Caco-2 (cell line): ENCODE measurements around the gene EBF4. TPM values are rescaled to one million over a fixed set of nuclear protein-coding genes. Genes with fewer than 3 reads are reported as not detected.

Experiments
- BruUV-seq: library from RNA; stranded (reverse); fragments of 400-500 nt; replicated peaks from 2 replicates; lab custom pipeline; 2021; lab: Mats Ljungman, UMichigan
- CTCF ChIA-PET: fragments of 300-600 bp; sonication (Branson Sonifier 250); formaldehyde crosslinking; loops from one replicate; lab custom pipeline; 2022; ENCODE audit warnings: antibody characterized with exemption; lab: Charles Lee
- POLR2A ChIA-PET: fragments of 300-600 bp; sonication (Branson Sonifier 250); formaldehyde crosslinking; loops from one replicate; lab custom pipeline; 2022; ENCODE audit warnings: antibody characterized with exemption; lab: Charles Lee
- DNase-seq, 2 experiments: peaks; one replicate each; pipeline versions ENCODE4 v3.0.0 to v3.0.0-alpha.2; 2020 to 2022
- H3K27me3 ChIP-seq: replicated peaks from 2 replicates; pipeline ENCODE4 v1.6.0; 2011; ENCODE audit warnings: low read length; ENCODE audit not compliant: control insufficient read depth, insufficient read depth
- H3K36me3 ChIP-seq: 2 replicates; pipeline ENCODE4 v1.5.1; 2011; ENCODE audit warnings: low read length; ENCODE audit not compliant: control insufficient read depth, insufficient read depth
- H3K4me1 ChIP-seq: fragments of 250-450 bp; sonication (Bioruptor Pico); 2 replicates; pipeline ENCODE4 v1.5.1; 2020; ENCODE audit warnings: mild to moderate bottlenecking
- H3K4me3 ChIP-seq: 2 replicates; pipeline ENCODE4 v1.5.1; 2011; ENCODE audit warnings: low read depth, mild to moderate bottlenecking, control low read depth, low read length
- H3K9me3 ChIP-seq: fragments of 250-450 bp; sonication (Bioruptor Pico); 2 replicates; pipeline ENCODE4 v1.5.1; 2020; ENCODE audit warnings: mild to moderate bottlenecking, moderate library complexity
- H3K27ac Mint-ChIP-seq: one replicate; pipeline ENCODE4 v1.8.0; 2022; ENCODE audit warnings: mixed read lengths; ENCODE audit not compliant: unreplicated experiment
- H3K27me3 Mint-ChIP-seq: one replicate; pipeline ENCODE4 v1.8.0; 2022; ENCODE audit warnings: mixed read lengths; ENCODE audit not compliant: insufficient read depth, unreplicated experiment
- H3K36me3 Mint-ChIP-seq: one replicate; pipeline ENCODE4 v1.8.0; 2022; ENCODE audit warnings: mild to moderate bottlenecking, mixed read lengths; ENCODE audit not compliant: insufficient read depth, unreplicated experiment
- H3K4me1 Mint-ChIP-seq: one replicate; pipeline ENCODE4 v1.8.0; 2022; ENCODE audit warnings: low read depth, mixed read lengths; ENCODE audit not compliant: unreplicated experiment
- H3K4me3 Mint-ChIP-seq: one replicate; pipeline ENCODE4 v1.8.0; 2022; ENCODE audit warnings: mild to moderate bottlenecking, moderate library complexity, mixed read lengths; ENCODE audit not compliant: unreplicated experiment
- H3K9me3 Mint-ChIP-seq: one replicate; pipeline ENCODE4 v1.8.0; 2022; ENCODE audit warnings: mixed read lengths; ENCODE audit not compliant: unreplicated experiment
- intact Hi-C: fragments of 100-400 bp; cut with micrococcal nuclease; formaldehyde crosslinking; loops from one replicate; pipeline ENCODE4 v1.10.0; 2022; ENCODE audit not compliant: unreplicated experiment
- total RNA-seq: library from RNA; stranded (reverse); gene quantifications from 2 replicates; pipeline ENCODE4 v1.2.3, GENCODE V29; 2022
- TF ChIP-seq, protein P1 (sequence below), 2 experiments: fragments of 200-600 bp in 1 of 2; IDR thresholded peaks; 1 replicate in 1 of 2; 2 replicates in 1 of 2; pipeline versions ENCODE4 v1.5.1 to v1.8.0; 2011 to 2022; ENCODE audit warnings: antibody characterized with exemption in 1 of 2, control low read depth in 1 of 2, inconsistent platforms in 1 of 2, low read depth in 1 of 2, low read length in 1 of 2, mild to moderate bottlenecking in 1 of 2, moderate library complexity in 1 of 2; ENCODE audit not compliant: insufficient read depth in 1 of 2, severe bottlenecking in 1 of 2, unreplicated experiment in 1 of 2

Gene EBF4
- total RNA-seq, 1 experiment from 2014 or later, result 7.5 TPM

DNA sequence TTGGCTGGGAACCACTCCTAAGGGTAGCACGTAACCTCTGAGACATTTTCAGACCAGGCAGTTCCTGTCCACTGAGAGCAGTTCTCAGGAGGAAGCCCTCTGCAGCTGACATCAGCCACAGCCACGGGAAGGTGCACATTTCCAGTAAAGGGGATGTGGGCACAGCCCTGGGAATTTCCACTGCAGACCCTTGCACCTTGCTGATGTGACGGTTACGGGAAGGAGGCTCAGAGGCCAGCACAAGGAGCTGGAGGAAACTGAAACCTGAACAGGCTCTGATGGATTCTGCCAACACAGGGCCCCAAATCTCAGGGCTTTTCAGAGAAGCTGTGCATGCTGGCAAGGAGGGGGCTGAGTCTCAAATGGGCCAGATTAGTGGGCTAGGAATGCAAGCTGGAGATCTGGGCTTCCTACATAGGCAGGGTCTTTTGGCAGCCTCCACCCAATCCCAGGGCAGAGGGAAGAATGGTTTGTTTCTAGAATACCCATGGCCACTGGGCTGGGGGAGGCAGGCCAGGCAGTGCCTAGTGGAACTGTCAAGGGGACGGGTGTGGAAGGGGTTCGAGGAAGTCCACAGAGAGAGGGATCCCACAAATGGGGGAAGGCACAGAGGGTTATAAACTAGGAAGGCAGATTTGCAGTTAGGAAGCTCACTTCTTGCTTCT is 14.2 kb downstream of the EBF4 start:
- no peak for DNase-seq
- no peaks in the 10 kb centered on the region for H3K4me1 ChIP-seq
- no peaks in the 10 kb centered on the region for H3K27me3 ChIP-seq
- Mint-ChIP-seq H3K27me3 (no peaks in the 10 kb centered on the region), H3K36me3 (peaks cover 7% of the 10 kb centered on the region), H3K4me3 (no peak overlapping the region), H3K27ac (no peak overlapping the region), H3K4me1 (no peaks in the 10 kb centered on the region), H3K9me3 (no peaks in the 10 kb centered on the region)
- intact Hi-C loops, result no loop called here
- no peaks in the 10 kb centered on the region for H3K9me3 ChIP-seq
- no peaks in the 10 kb centered on the region for H3K36me3 ChIP-seq
- CTCF ChIA-PET, result interaction anchor here (0.6 kb wide), 1 partner anchor 39 kb away, joined by 3 read pairs; no protein-coding TSS in a partner anchor
- no TSS peak for BruUV-seq
- no peak overlapping the region for H3K4me3 ChIP-seq
- TF ChIP-seq, protein P1, sequence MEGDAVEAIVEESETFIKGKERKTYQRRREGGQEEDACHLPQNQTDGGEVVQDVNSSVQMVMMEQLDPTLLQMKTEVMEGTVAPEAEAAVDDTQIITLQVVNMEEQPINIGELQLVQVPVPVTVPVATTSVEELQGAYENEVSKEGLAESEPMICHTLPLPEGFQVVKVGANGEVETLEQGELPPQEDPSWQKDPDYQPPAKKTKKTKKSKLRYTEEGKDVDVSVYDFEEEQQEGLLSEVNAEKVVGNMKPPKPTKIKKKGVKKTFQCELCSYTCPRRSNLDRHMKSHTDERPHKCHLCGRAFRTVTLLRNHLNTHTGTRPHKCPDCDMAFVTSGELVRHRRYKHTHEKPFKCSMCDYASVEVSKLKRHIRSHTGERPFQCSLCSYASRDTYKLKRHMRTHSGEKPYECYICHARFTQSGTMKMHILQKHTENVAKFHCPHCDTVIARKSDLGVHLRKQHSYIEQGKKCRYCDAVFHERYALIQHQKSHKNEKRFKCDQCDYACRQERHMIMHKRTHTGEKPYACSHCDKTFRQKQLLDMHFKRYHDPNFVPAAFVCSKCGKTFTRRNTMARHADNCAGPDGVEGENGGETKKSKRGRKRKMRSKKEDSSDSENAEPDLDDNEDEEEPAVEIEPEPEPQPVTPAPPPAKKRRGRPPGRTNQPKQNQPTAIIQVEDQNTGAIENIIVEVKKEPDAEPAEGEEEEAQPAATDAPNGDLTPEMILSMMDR (IDR thresholded peaks at IDR 0.05; ENCODE audit: insufficient read depth in 1 of 2, low read depth in 1 of 2, low read length in 1 of 2, severe bottlenecking in 1 of 2, unreplicated experiment in 1 of 2), result no peak
- POLR2A ChIA-PET, result no interaction called here

DNA sequence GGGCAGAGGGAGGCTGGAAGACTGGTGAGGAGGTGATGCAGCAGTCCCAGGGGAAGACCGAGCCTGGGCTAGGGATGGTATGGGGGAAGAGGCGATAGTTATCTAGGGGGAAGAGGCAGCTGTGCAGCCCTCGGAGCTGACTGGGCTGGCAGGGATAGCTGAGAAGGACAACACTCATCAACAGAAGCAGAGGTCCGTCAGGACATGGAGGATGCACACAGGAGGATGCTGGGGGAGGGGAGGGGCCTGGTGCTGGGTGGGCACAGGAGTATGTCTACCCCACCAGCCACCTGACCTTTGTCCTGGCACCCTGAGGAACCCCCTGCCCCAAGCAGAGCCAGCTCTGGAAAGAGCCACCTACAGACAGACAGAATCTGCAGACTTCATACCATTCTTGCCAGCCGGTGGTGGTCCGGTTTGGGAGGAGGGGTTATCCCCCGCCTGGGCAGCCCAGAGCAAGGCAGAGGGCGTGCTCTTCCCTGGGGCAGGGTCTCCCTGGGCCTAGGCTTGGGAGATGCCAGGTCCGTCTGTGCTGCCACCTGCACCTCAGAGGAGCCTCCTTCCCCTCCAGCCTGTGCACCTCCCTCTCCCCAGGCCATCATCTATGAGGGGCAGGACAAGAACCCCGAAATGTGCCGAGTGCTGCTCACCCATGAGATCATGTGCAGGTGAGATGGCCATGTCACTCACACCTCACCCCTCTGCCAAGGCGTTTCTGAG is 14.9 kb downstream of the EBF4 start:
- intact Hi-C loops, result no loop called here
- H3K9me3 ChIP-seq, result no peaks in the 10 kb centered on the region
- no peaks in the 10 kb centered on the region for H3K9me3 Mint-ChIP-seq
- no peak overlapping the region for H3K4me3 ChIP-seq
- H3K27me3 Mint-ChIP-seq, result no peaks in the 10 kb centered on the region
- ChIA-PET CTCF (interaction anchor here (0.6 kb wide), 1 partner anchor 40 kb away, joined by 3 read pairs; no protein-coding TSS in a partner anchor), POLR2A (no interaction called here)
- no peaks in the 10 kb centered on the region for H3K36me3 ChIP-seq
- no peak overlapping the region for H3K27ac Mint-ChIP-seq
- no peaks in the 10 kb centered on the region for H3K4me1 ChIP-seq
- H3K27me3 ChIP-seq, result no peaks in the 10 kb centered on the region
- no peak for DNase-seq
- BruUV-seq, result no TSS peak
- H3K4me3 Mint-ChIP-seq, result no peak overlapping the region
- TF ChIP-seq, protein P1 (IDR thresholded peaks at IDR 0.05; ENCODE audit: insufficient read depth in 1 of 2, low read depth in 1 of 2, low read length in 1 of 2, severe bottlenecking in 1 of 2, unreplicated experiment in 1 of 2), result no peak
- H3K36me3 Mint-ChIP-seq, result peaks cover 7% of the 10 kb centered on the region
- no peaks in the 10 kb centered on the region for H3K4me1 Mint-ChIP-seq

DNA sequence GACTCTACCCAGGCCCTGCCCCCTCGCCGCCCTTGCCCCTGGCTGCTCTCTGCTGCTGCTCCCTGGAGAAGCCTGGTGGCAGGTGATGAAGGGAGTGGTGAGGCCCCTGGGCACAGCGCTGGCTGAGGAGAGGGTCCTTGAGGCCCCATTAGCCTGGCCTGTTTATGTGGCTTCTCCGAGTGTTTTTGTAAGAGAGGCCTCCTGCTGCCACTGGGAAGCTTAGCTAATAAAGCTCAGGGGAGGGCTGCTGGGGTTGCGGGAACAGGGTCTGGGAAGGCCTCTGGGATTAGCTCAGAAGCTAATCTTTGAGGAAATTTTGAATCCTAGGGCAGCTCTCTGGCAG is 15.5 kb downstream of the EBF4 start:
- no peaks in the 10 kb centered on the region for H3K4me1 ChIP-seq
- H3K27ac Mint-ChIP-seq, result no peak overlapping the region
- no peak overlapping the region for H3K4me3 Mint-ChIP-seq
- peaks cover 7% of the 10 kb centered on the region for H3K36me3 Mint-ChIP-seq
- H3K36me3 ChIP-seq, result no peaks in the 10 kb centered on the region
- H3K9me3 ChIP-seq, result no peaks in the 10 kb centered on the region
- ChIA-PET CTCF (interaction anchor here (1.4 kb wide), 1 partner anchor 186 kb away, joined by 3 read pairs; no protein-coding TSS in a partner anchor), POLR2A (no interaction called here)
- no peaks in the 10 kb centered on the region for H3K27me3 Mint-ChIP-seq
- no peak overlapping the region for H3K4me3 ChIP-seq
- intact Hi-C loops, result no loop called here
- BruUV-seq, result no TSS peak
- TF ChIP-seq, protein P1 (IDR thresholded peaks at IDR 0.05; ENCODE audit: insufficient read depth in 1 of 2, low read depth in 1 of 2, low read length in 1 of 2, severe bottlenecking in 1 of 2, unreplicated experiment in 1 of 2), result no peak
- no peak for DNase-seq
- H3K9me3 Mint-ChIP-seq, result no peaks in the 10 kb centered on the region
- H3K4me1 Mint-ChIP-seq, result no peaks in the 10 kb centered on the region
- no peaks in the 10 kb centered on the region for H3K27me3 ChIP-seq
